NCI-H774 (cell line): ENCODE results near the gene ZMYND10.

Source experiments
- DNase-seq: peaks from one replicate; lab custom pipeline; 2025; lab: John Stamatoyannopoulos, UW

ZMYND10 gene

GRCh38 chr3:50303013-50303815 is 42.3 kb downstream of the ZMYND10 start, which contains the start of gene HYAL1:
Gene HYAL1, minus strand, starts transcription at chr3:50303574. Its CDS starts 618 bp downstream, at chr3:50302956.
- DNase-seq: no peak

- no peak for DNase-seq
Measured at GRCh38 chr3:50302095-50303012, 43.2 kb downstream of the ZMYND10 start.

GRCh38 chr3:50300681-50301254 is 44.8 kb downstream of the ZMYND10 start:
- DNase-seq: no peak

- DNase-seq: no peak
Measured at GRCh38 chr3:50299929-50300680, 45.4 kb downstream of the ZMYND10 start.

- no peak for DNase-seq
Measured at GRCh38 chr3:50299638-50299928, 45.9 kb downstream of the ZMYND10 start.

- peak; percentile 84 for DNase-seq
Measured at GRCh38 chr3:50298836-50299637, 46.5 kb downstream of the ZMYND10 start, which contains the start of the genes HYAL3 and NAA80. Gene HYAL3, minus strand, starts transcription at chr3:50299405. Its CDS starts 3,803 bp downstream, at chr3:50295602. Gene NAA80, minus strand, starts transcription at chr3:50299405. Its CDS starts 1,942 bp downstream, at chr3:50297463.

- DNase-seq: no peak
Measured at GRCh38 chr3:50297896-50298725, 47.4 kb downstream of the ZMYND10 start.

- no peak for DNase-seq
Measured at GRCh38 chr3:50297384-50297775, 48.2 kb downstream of the ZMYND10 start.

- DNase-seq: no peak
Measured at GRCh38 chr3:50296721-50297383, 48.7 kb downstream of the ZMYND10 start.

GRCh38 chr3:50295553-50296431 is 49.7 kb downstream of the ZMYND10 start:
- no peak for DNase-seq

GRCh38 chr3:50294492-50295403 is 50.8 kb downstream of the ZMYND10 start:
- DNase-seq: no peak

GRCh38 chr3:50294089-50294488 is 51.4 kb downstream of the ZMYND10 start:
- no peak for DNase-seq

GRCh38 chr3:50293079-50293801 is 52.3 kb downstream of the ZMYND10 start:
- no peak for DNase-seq

GRCh38 chr3:50292159-50293078 is 53.1 kb downstream of the ZMYND10 start, which contains the start of gene IFRD2:
Gene IFRD2, minus strand, starts transcription at chr3:50292429. Its CDS starts 155 bp downstream, at chr3:50292274.
- peak; percentile 80 for DNase-seq
